Fibroblast of upper back skin (primary cell): ENCODE measurements around the gene AHDC1.

Experiments
- DNase-seq: peaks from one replicate; pipeline ENCODE4 v3.0.0-alpha.2; 2013

AHDC1 gene

DNA sequence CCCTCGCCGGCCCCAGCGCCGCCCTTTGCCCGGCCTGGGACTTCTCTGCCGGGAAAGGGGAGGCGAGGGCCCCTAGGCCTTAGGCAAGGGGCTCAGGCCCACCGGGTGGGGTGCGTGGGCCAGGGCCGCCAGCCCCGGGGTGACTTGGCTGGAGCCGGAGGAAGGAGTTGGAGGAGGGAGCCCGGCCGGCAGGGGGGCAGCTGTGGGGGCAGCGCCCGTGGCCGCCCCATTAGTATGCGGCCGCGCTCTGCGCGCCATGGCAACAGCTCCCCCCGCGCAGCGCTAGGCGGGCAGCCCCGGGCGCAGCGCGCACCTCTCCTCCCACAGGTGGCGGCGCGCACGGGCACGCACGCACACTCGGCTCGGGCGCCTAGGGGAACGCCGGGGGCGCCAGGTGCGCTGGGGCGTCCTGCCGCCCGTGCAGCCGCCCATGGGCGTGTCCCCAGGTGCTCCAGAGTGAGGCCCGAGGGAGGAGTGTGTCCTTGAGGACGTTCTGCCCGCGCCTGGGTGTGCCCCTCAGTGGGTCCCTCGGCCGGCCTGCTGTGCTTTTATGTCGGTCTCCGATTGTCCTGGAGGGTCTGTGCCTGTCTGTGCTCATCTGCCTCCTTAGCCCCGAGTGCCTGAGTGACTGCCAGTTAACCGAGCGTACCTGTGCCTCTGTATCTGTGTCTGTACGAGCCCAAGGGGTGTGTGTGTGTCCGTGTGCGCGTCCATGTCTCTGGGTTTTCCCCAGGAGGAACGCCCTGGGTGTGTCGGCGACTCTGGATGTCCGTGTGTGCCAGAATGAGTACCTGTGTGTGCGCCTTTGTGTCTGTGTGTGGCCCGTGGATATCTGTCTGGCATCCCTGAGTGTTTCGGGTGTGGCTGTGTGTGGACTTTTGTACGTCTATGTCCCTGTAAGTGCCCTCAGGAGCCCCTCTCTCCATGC is 75.8 kb downstream of the AHDC1 start:
- no peak for DNase-seq

DNA sequence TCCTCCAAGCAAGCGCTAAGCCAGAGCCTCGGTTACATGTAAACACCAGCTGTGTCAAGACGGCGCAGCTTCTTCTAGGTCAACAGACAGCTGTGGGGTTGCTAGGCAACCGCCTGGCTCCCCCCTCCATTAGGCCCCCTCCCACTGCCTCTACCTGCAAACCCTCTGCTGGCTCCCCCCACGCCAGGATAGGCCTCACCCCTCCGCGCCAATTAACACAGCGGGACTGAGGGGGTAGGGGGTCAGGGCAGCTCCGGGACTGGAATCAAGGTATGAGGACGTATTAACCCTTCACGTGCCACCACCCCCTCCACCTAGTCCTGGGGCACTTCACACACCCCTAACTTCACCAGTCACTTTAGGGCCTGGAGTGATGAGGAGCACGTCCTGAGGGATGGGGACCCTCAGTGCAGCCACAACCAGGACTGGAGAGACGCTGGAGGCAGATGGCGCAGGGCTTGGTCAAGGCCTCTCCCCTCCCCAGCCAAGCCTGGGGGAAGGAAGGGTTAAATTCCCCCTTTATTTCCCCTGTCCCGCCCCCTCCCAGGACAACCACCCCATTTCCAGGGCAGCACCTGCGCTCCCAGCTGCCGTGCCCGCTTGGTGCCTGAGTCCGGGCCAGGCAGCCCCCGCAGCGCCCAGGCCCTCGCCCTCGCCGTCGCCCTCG is 76.6 kb downstream of the AHDC1 start:
- DNase-seq, result peak; percentile 45

DNA sequence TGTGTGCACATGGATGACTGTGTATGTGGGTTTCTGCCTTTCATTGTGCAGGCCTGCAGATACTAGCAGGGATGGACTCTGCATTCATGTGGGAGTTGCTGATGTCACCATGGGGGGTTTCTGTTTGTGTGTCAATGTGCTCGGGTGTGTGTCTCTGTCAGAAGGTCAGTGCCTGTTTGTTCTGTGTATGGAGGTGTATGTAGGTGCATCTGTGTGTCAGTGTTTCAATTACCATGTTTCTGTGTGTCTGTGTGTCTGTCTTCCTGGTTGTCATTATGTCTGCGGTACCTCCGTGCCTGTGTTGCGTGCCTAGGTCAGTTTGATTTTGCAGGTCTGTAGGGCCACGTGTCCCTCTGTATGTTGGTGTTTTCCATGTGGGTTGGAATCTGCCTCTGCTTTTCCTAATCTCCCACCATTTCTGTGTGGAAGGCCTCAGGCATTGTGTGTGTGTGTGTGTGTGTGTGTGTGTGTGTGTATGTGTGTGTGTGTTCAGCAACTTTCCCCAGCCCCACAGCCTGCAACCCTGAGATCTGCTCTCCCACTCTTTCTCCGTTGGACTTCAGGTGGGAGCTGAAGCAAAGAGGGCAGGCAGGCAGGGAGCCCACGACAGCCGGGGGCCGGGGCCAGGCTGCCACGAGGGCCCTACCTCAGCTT is 77.2 kb downstream of the AHDC1 start:
- no peak for DNase-seq

- DNase-seq, result peak; percentile 81
Measured at GRCh38 chr1:27525296-27526272, 78.4 kb downstream of the AHDC1 start.

DNA sequence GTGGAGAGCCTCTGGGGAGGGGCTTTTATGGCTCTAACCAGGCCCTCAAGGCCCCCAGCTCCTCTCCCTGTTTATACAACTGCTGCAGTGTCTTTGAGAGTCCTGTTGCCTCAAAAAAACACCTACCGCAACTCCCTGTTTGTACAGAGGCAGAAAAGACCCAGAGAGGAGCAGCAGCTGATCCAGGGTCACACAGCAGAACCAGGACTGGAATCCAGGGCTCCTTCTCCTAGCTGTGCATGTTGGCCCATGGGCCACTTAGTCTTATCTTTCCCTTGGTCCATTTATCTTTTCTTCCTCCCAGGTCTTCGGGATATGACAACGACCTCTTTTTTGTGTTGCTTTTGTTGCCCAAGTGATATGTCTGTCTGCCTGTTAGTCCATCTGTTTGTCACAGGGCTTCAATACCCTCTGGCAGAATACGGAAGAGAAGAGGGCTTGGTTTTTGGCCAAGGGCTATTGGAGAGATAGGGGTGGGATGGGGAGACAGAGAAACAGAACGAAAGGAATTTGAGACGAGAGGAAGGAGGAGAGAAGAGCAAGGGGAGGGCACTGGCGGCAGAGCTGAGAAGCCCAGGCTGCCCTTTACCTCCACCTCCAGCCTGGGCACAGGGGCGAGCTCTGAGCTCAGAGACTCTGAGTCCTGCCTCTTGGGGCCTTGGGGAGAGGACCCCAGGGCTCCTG is 80.5 kb downstream of the AHDC1 start:
- DNase-seq, result no peak

DNA sequence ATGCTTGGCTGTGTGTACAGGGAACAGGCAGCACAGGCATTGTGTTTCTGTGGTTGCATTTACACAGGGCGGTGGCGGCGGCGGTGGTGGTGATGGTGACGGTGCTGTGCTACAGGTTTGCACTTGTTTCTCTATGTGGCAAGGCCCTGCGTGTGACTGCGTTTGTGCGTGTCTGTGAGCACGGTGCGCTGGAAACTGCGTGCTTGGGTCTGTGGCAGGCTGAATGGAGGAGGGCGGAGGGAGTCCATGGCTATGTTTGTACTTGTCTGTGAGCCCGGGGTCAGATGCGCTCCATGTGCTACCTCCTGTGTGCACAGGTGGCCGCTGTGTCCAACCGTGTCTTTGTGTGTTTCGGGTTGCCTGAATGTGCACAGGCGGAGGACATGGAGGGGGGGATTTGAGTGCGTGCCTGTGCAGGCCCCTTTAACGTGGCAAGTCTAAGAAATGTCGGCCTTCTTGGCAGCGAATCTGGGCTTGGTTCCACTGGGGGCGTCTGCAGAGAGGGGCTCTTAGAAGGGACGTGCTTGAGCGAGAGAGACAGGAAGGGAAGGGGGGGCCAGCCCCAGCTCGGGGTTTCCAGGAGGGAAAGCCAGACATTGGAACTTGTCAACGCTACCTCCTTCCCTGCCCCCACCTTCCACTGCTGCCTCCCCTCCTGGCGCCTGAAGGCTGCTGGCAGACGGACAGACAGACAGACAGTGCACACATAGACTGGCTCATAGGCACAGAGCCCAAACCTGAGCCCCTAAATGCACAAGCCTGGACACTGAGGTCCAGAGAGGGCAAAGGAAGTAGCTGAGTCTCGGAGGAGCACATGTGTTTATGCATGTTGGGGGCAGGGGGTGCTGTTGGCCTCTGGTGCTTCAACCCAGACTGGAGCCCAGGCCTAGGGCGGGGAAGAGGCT is 81.3 kb downstream of the AHDC1 start:
- DNase-seq, result peak; percentile 61

- no peak for DNase-seq
Measured at GRCh38 chr1:27521861-27522431, 82.0 kb downstream of the AHDC1 start.

- no peak for DNase-seq
Measured at GRCh38 chr1:27521336-27521831, 82.6 kb downstream of the AHDC1 start.

DNA sequence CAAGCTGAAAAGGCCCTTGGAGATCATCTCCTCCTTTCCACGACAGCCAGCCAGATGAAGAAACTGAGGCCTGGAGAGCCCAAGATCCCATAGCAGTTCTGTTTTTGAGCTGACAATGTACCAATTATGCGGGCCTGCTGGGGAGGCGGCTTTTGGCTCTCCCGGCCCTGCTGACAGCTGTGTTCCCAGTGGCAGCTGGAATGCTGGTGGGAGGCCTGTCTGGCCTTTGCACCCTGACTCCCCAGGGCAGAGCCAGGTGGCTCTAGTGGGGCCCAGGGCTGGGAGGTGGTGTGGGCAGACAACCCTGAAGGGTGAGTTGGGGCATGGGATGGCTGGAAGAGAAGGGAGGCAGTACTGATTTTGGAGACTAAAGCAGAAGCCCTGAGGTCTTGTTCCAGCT is 83.3 kb downstream of the AHDC1 start:
- DNase-seq, result no peak

GRCh38 chr1:27519331-27520258 is 84.3 kb downstream of the AHDC1 start:
- DNase-seq, result no peak

DNA sequence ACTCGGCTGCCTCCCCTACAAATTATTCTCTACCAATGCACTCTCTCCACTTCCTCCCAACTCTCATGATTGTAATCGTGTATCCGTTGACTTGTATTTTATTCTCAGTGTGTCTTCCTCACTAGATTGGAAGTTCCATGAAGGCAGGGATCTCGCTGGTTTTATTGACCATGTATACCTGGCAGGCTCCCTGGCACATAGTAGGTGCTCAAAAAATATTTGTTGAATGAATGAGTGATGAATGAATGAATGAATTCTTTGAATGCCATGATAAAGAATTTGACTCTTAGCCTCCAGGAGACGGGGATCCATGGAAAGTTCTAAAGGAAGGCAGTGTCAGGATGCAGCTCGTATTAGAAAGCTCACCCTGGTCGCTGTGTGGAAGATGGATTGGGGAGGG is 85.1 kb downstream of the AHDC1 start:
- DNase-seq, result no peak

DNA sequence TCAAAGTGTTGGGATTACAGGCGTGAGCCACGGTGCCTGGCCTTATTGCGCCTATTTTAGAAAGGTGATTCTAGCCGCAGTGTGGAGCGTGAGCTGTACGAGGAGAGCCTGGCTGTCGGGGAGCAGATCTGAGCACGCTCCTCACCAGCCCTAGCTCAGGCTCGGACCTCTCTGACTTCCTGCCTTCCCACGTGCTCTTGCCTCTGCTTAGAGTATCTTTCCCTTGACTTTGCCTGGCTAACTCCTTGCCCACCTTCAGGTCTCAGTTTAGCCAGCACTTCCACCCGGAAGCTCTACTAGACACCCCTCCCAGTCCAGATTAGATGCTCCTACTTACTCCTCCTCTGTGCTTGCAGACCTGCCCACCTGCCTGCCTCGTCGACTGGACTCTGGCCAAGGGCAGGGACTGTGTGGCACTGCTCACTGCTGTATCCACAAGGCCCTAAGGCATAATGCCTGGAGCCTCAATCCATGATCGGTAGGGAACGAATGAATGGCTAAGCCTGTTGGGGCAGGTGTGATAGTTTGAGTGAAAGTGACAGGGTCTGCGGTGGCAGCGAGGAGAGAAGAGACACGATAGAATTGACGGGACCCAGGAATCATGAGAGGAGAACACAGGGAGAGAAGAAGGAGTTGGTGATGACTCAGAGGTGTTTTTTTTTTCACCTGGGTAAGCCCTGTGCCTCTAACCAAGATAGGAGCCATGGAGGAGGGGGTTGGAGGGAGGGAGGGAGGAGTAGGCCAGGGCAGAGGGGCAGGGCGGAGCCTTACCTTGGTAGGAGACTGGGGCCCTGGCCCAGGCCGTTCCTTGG is 85.8 kb downstream of the AHDC1 start:
- DNase-seq, result no peak

GRCh38 chr1:27517301-27517700 is 86.6 kb downstream of the AHDC1 start:
- DNase-seq, result no peak

DNA sequence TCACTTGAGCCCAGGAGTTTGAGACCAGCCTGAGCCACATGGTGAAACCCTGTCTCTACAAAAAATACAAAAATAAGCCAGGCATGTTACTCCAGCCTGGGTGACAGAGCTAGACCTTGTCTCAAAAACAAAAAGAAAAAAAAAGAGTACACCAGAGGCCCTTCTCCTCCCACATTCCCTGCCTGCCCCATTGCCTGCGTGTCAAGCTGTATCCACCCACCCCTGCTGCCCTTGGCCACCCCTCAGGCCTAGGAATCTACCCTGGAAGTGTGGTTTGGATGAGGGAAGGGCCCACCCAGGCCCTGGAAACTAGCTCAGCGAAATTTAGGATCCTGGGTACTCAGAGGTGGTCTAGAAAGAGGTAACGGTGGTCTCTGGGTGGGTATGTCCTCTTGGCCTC is 88.3 kb downstream of the AHDC1 start:
- DNase-seq, result no peak

- no peak for DNase-seq
Measured at GRCh38 chr1:27513958-27514357, 90.0 kb downstream of the AHDC1 start.

DNA sequence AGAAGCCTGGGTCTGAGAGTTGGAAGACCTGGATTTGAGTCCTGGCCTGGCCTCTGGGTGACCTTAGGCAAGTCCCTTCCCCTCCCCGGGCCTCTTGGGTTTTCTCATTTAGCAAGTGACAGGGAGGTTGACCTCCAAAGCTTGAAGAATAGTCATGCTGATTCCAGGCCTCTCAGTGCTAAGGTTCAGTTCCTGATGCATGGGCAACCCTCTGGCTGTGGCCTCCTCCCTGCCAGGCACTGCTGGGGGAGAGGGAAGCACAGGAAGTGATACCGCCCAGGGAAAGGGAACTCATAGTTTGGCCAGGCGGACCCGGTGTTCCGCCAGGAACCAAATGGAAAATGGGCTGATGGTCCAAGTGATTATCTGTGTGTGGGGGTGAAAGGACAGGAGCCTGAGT is 90.4 kb downstream of the AHDC1 start:
- DNase-seq, result no peak

DNA sequence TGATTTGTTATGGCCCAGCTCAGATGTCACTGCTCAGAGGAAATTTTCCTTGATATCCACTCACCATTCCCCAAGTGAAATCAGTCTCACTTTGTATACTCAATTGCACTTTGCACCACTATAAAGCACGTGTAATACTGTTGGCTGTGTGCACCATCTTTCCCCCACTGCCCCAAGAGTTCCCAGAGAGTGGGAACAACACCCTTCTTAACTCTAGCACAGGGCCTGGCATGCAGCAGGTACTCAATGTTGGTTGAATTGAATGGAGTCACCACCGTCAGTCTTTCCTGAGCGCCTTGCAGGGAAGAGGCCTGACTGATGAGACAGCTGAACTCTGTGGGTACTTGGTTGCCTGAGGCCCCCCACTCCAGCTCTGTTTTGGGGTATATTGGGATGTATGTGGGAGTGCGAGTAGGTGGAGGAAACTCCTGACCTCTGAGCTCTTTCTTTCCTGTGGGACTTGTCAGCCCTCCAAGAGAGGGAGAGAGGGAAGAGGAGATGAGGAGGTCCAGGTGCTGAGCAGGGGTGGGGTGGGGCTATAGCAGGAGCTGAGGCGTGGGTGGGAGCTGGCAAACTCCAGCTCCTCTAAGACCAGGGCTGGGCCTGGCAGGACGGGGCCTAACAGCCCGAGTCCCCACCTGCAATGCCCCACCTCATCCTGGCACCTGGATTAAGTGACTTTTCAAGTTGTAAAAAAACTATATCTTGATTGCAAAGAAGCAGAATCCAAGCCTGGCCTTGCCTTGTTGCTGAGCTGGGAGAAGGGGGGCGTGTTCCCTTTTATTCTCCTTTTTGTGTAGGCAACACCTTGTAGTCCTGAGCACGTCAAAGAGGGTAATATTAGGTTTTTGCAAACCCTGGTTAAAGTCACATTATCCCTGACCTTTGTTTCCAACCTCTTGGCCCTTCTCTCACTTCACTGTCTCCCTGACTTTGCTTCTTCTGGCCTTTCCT is 94.5 kb downstream of the AHDC1 start:
- no peak for DNase-seq
